Measurements from ENCODE around the gene SERBP1.

The SERBP1 gene
- 107 to 390 (median 277) reads per million in 17 experiments for total RNA-seq

- peak; percentile 97 to 98 (median 97) for DNase-seq
These were observed at the start of gene SERBP1 for GRCh38 chr1:67430358-67431155. Gene SERBP1, minus strand, starts transcription at chr1:67430402. Its CDS starts 102 bp downstream, at chr1:67430300.

- DNase-seq, result no peak
These were observed 49.1 kb upstream of the SERBP1 start for GRCh38 chr1:67479146-67479891.

GRCh38 chr1:67476906-67477305 lies 46.7 kb upstream of the SERBP1 start:
- no peak for DNase-seq

- no peak for DNase-seq
These were observed 45.8 kb upstream of the SERBP1 start for GRCh38 chr1:67476006-67476482.

- DNase-seq, result no peak
These were observed 41.9 kb upstream of the SERBP1 start for GRCh38 chr1:67472056-67472455.

- no peak for DNase-seq
These were observed 39.2 kb upstream of the SERBP1 start for GRCh38 chr1:67469431-67469830.

GRCh38 chr1:67468066-67468718 lies 38.0 kb upstream of the SERBP1 start:
- no peak for DNase-seq

- no peak for DNase-seq
These were observed 35.2 kb upstream of the SERBP1 start for GRCh38 chr1:67465375-67465774.

GRCh38 chr1:67464746-67465145 lies 34.5 kb upstream of the SERBP1 start:
- DNase-seq, result no peak

- DNase-seq, result no peak
These were observed 33.9 kb upstream of the SERBP1 start for GRCh38 chr1:67464058-67464457.

GRCh38 chr1:67463298-67463955 lies 33.2 kb upstream of the SERBP1 start:
- DNase-seq, result no peak

GRCh38 chr1:67460676-67461500 lies 30.7 kb upstream of the SERBP1 start:
- no peak for DNase-seq

GRCh38 chr1:67459068-67459467 lies 28.9 kb upstream of the SERBP1 start:
- DNase-seq, result no peak

- DNase-seq, result no peak
These were observed 28.5 kb upstream of the SERBP1 start for GRCh38 chr1:67458663-67459062.

- DNase-seq, result peak in 1 of 4 experiments; percentile 23
These were observed 27.0 kb upstream of the SERBP1 start for GRCh38 chr1:67457247-67457646.

GRCh38 chr1:67451815-67452214 lies 21.6 kb upstream of the SERBP1 start:
- DNase-seq, result no peak

GRCh38 chr1:67451356-67451755 lies 21.2 kb upstream of the SERBP1 start:
- DNase-seq, result no peak

GRCh38 chr1:67446893-67447292 lies 16.7 kb upstream of the SERBP1 start:
- no peak for DNase-seq

GRCh38 chr1:67446014-67446413 lies 15.8 kb upstream of the SERBP1 start:
- DNase-seq, result peak in 3 of 4 experiments; percentile 25 to 38 (median 29)

GRCh38 chr1:67441739-67442281 lies 11.6 kb upstream of the SERBP1 start:
- DNase-seq, result no peak

GRCh38 chr1:67441183-67441582 lies 11.0 kb upstream of the SERBP1 start:
- DNase-seq, result peak; percentile 40 to 75 (median 62)

Data from suppressor macrophage (primary cell).